Activated CD4-positive, alpha-beta T cell treated with anti-CD3 and anti-CD28 coated beads, Interleukin-2, amount 10 ng/mL, durations not matched to agents 24 days and 14 days (primary cell): ENCODE measurements around the gene UTP4. TPM values are rescaled to one million over a fixed set of nuclear protein-coding genes. Genes with fewer than 3 reads are reported as not detected.
A peak's percentile ranks its signal among the peaks of the same experiment; 100 is the strongest.

Experiments used
- DNase-seq: peaks from one replicate; pipeline ENCODE4 v3.0.0; 2022
- H3K27ac Mint-ChIP-seq: one replicate; pipeline ENCODE4 v1.8.0; 2022; ENCODE audit warnings: mild to moderate bottlenecking, mixed read lengths
- H3K27me3 Mint-ChIP-seq: one replicate; pipeline ENCODE4 v1.8.0; 2022; ENCODE audit warnings: mixed read lengths
- H3K36me3 Mint-ChIP-seq: one replicate; pipeline ENCODE4 v1.8.0; 2022; ENCODE audit warnings: low read depth, mild to moderate bottlenecking, mixed read lengths
- H3K4me1 Mint-ChIP-seq: one replicate; pipeline ENCODE4 v1.8.0; 2021; ENCODE audit warnings: mixed read lengths
- H3K4me3 Mint-ChIP-seq: one replicate; pipeline ENCODE4 v1.8.0; 2022; ENCODE audit warnings: mild to moderate bottlenecking, moderate library complexity, mixed read lengths
- H3K9me3 Mint-ChIP-seq: one replicate; pipeline ENCODE4 v1.8.0; 2021; ENCODE audit warnings: mixed read lengths
- intact Hi-C: fragments of 100-400 bp; cut with micrococcal nuclease; formaldehyde crosslinking; loops from one replicate; pipeline ENCODE4 v1.15.1; 2023
- total RNA-seq: library from RNA; stranded (reverse); gene quantifications from 2 replicates; pipeline ENCODE4 v1.2.3, GENCODE V29; 2022

UTP4 gene
- total RNA-seq, 1 donor from 2014 or later = 126 TPM

GRCh38 chr16:69201787-69202186 is 69.3 kb downstream of the UTP4 start:
- Mint-ChIP-seq H3K27me3 (no peaks in the 10 kb centered on the region), H3K36me3 (peaks cover 5% of the 10 kb centered on the region), H3K27ac (no peak overlapping the region), H3K4me1 (peaks cover 15% of the 10 kb centered on the region), H3K4me3 (no peak overlapping the region), H3K9me3 (no peaks in the 10 kb centered on the region)
- DNase-seq = no peak
- intact Hi-C loops = no loop called here

- DNase-seq = no peak
- no peaks in the 10 kb centered on the region for H3K27me3 Mint-ChIP-seq
- H3K4me3 Mint-ChIP-seq = no peak overlapping the region
- peaks cover 11% of the 10 kb centered on the region for H3K4me1 Mint-ChIP-seq
- intact Hi-C loops = loop anchor here (1.0 kb wide), 2 partner anchors 17 to 38 kb away; partner anchors contain the start of gene SNTB2
- peaks cover 2% of the 10 kb centered on the region for H3K36me3 Mint-ChIP-seq
- H3K9me3 Mint-ChIP-seq = no peaks in the 10 kb centered on the region
- peak overlapping the region; percentile 71 for H3K27ac Mint-ChIP-seq
Observed at GRCh38 chr16:69204172-69204571, 71.7 kb downstream of the UTP4 start.

GRCh38 chr16:69209735-69210134 is 77.3 kb downstream of the UTP4 start:
- no peaks in the 10 kb centered on the region for H3K27me3 Mint-ChIP-seq
- peaks cover 4% of the 10 kb centered on the region for H3K4me1 Mint-ChIP-seq
- H3K36me3 Mint-ChIP-seq = no peaks in the 10 kb centered on the region
- no peaks in the 10 kb centered on the region for H3K9me3 Mint-ChIP-seq
- H3K27ac Mint-ChIP-seq = no peak overlapping the region
- DNase-seq = no peak
- no peak overlapping the region for H3K4me3 Mint-ChIP-seq
- intact Hi-C loops = no loop called here

GRCh38 chr16:69217433-69217832 is 85.0 kb downstream of the UTP4 start:
- no peaks in the 10 kb centered on the region for H3K36me3 Mint-ChIP-seq
- DNase-seq = no peak
- no peaks in the 10 kb centered on the region for H3K27me3 Mint-ChIP-seq
- no peak overlapping the region for H3K4me3 Mint-ChIP-seq
- no peak overlapping the region for H3K27ac Mint-ChIP-seq
- intact Hi-C loops = no loop called here
- no peaks in the 10 kb centered on the region for H3K4me1 Mint-ChIP-seq
- no peaks in the 10 kb centered on the region for H3K9me3 Mint-ChIP-seq

Other genes starting within 250 kb of the UTP4 start
- 0.56 and 0.64 TPM in 2 replicates for gene HAS3, start 27.0 kb upstream of the UTP4 start, total RNA-seq
- gene CHTF8, start 61 bp upstream of the UTP4 start, total RNA-seq = 124 and 138 TPM in 2 replicates
- gene SNTB2, start 54.5 kb downstream of the UTP4 start, total RNA-seq = 21.4 and 23.3 TPM in 2 replicates
- gene VPS4A, start 178.7 kb downstream of the UTP4 start, total RNA-seq = 37.7 and 39.7 TPM in 2 replicates
- gene PDF, start 197.9 kb downstream of the UTP4 start, total RNA-seq = 18.2 and 21.9 TPM in 2 replicates
- gene COG8, start 206.9 kb downstream of the UTP4 start, total RNA-seq = 44.1 and 44.6 TPM in 2 replicates
- 81.2 and 84.8 TPM in 2 replicates for gene NIP7, start 207.1 kb downstream of the UTP4 start, total RNA-seq
- gene TMED6, start 219.1 kb downstream of the UTP4 start, total RNA-seq = 1.6 and 1.7 TPM in 2 replicates